22Rv1 (cell line): ENCODE measurements around the gene SPATA18.

Experiments used
- H3K27ac ChIP-seq: fragments of 450-650 bp; 2 replicates; pipeline ENCODE4 v1.5.1; 2017
- CTCF ChIP-seq: fragments of 450-650 bp; IDR thresholded peaks from 2 replicates; pipeline ENCODE4 v1.5.1; 2017; ENCODE audit warnings: mild to moderate bottlenecking
- ZFX ChIP-seq: fragments of 450-650 bp; IDR thresholded peaks from 2 replicates; pipeline ENCODE4 v1.6.1; 2017; ENCODE audit warnings: antibody characterized with exemption, borderline replicate concordance

The SPATA18 gene

GRCh38 chr4:52014903-52015302 is 36.2 kb upstream of the SPATA18 start:
- no peak overlapping the region for H3K27ac ChIP-seq
- no peak for TF ChIP-seq CTCF
- TF ChIP-seq ZFX, result no peak

GRCh38 chr4:52015366-52015765 is 35.7 kb upstream of the SPATA18 start:
- TF ChIP-seq ZFX, result no peak
- peak; percentile 17; the same call in 1 of the 2 replicates for TF ChIP-seq CTCF
- no peak overlapping the region for H3K27ac ChIP-seq

GRCh38 chr4:52016981-52017380 is 34.1 kb upstream of the SPATA18 start:
- no peak overlapping the region for H3K27ac ChIP-seq
- TF ChIP-seq ZFX (no peak), CTCF (no peak)

- TF ChIP-seq ZFX (no peak), CTCF (no peak)
- no peak overlapping the region for H3K27ac ChIP-seq
These were observed 33.3 kb upstream of the SPATA18 start for GRCh38 chr4:52017814-52018213.

GRCh38 chr4:52019936-52020657 is 31.0 kb upstream of the SPATA18 start, which contains the start of gene LRRC66:
Gene LRRC66 (minus strand): TSS chr4:52020363. CDS start chr4:52017613, 2,750 bp downstream.
- TF ChIP-seq CTCF (no peak), ZFX (no peak)
- no peak within 1 kb of the TSS for H3K27ac ChIP-seq

DNA sequence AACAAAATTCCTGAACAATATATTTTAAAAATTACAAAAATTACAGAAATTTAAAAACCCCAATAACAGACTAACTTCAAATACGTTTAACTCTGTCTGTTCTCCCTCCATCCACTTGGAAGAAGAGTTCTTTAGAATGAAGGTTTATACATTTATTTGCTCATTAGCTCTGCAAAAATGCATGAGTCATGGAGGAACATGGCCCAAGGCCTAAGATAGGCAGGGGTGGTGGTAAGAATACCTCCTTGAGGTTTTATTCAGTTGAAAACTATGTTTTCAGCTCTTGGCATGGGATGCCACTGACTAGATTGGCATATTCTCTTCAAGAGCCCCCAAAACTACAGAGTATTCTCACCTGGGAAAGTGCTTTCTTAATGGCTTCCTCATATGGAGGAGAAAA is 22.1 kb upstream of the SPATA18 start:
- TF ChIP-seq CTCF (no peak), ZFX (no peak)
- no peak overlapping the region for H3K27ac ChIP-seq

- H3K27ac ChIP-seq, result no peak overlapping the region
- TF ChIP-seq CTCF (no peak), ZFX (no peak)
These were observed 19.1 kb upstream of the SPATA18 start for GRCh38 chr4:52032005-52032404.
